GM18870 (cell line): ENCODE measurements around the gene LRMDA.

Experiments used
- ATAC-seq: cut with Tn5 transposase; IDR thresholded peaks from one replicate; pipeline ENCODE4 v1.9.1; 2021; ENCODE audit warnings: moderate library complexity; ENCODE audit not compliant: unreplicated experiment

The LRMDA gene

GRCh38 chr10:75883081-75884072 is 452.0 kb downstream of the LRMDA start:
- ATAC-seq = no peak

- ATAC-seq = no peak
These were observed 453.4 kb downstream of the LRMDA start for GRCh38 chr10:75884808-75885207.

GRCh38 chr10:75887369-75887768 is 455.9 kb downstream of the LRMDA start:
- ATAC-seq = no peak

- no peak for ATAC-seq
These were observed 456.7 kb downstream of the LRMDA start for GRCh38 chr10:75887992-75888680.

GRCh38 chr10:75889051-75889450 is 457.6 kb downstream of the LRMDA start:
- ATAC-seq = no peak

- no peak for ATAC-seq
These were observed 463.3 kb downstream of the LRMDA start for GRCh38 chr10:75894761-75895160.

- no peak for ATAC-seq
These were observed 463.8 kb downstream of the LRMDA start for GRCh38 chr10:75895259-75895658.

GRCh38 chr10:75899816-75900390 is 468.5 kb downstream of the LRMDA start:
- no peak for ATAC-seq

- no peak for ATAC-seq
These were observed 471.4 kb downstream of the LRMDA start for GRCh38 chr10:75902816-75903215.

- ATAC-seq = no peak
These were observed 473.3 kb downstream of the LRMDA start for GRCh38 chr10:75904499-75905283.

- ATAC-seq = no peak
These were observed 474.1 kb downstream of the LRMDA start for GRCh38 chr10:75905490-75905889.

- ATAC-seq = no peak
These were observed 478.6 kb downstream of the LRMDA start for GRCh38 chr10:75910032-75910431.

- ATAC-seq = no peak
These were observed 480.0 kb downstream of the LRMDA start for GRCh38 chr10:75911426-75911825.

- ATAC-seq = no peak
These were observed 485.5 kb downstream of the LRMDA start for GRCh38 chr10:75916906-75917305.

- no peak for ATAC-seq
These were observed 488.5 kb downstream of the LRMDA start for GRCh38 chr10:75919913-75920312.

- no peak for ATAC-seq
These were observed 491.0 kb downstream of the LRMDA start for GRCh38 chr10:75922435-75922834.

GRCh38 chr10:75924309-75924902 is 493.0 kb downstream of the LRMDA start:
- no peak for ATAC-seq

GRCh38 chr10:75925999-75926398 is 494.6 kb downstream of the LRMDA start:
- no peak for ATAC-seq

- no peak for ATAC-seq
These were observed 495.3 kb downstream of the LRMDA start for GRCh38 chr10:75926763-75927162.

GRCh38 chr10:75928231-75928630 is 496.8 kb downstream of the LRMDA start:
- ATAC-seq = no peak
